Spleen (tissue), 7 donors: ENCODE measurements around the gene RPS27A.

ENCODE experiments used
- POLR2A ChIP-seq, 3 donors: fragments of 450-650 bp; IDR thresholded peaks; one replicate each; pipeline ENCODE4 v1.5.1; 2017; ENCODE audit warnings: antibody characterized with exemption in 3 of 3, mild to moderate bottlenecking in 1 of 3
- POLR2AphosphoS5 ChIP-seq, 3 donors: sonication (generic); formaldehyde crosslinking; IDR thresholded peaks; one replicate each; pipeline ENCODE4 v1.5.1; 2017; ENCODE audit warnings: antibody characterized with exemption in 3 of 3
- TF ChIP-seq, protein P1 (sequence below), 11 experiments: fragments of 200-600 bp in 7 of 11; fragments of 450-650 bp in 4 of 11; sonication (generic) in 4 of 11; IDR thresholded peaks in 8 of 11; conservative IDR thresholded peaks in 3 of 11; 1 replicate in 7 of 11; 2 replicates in 4 of 11; pipeline versions ENCODE4 v1.4.0 to v1.8.0; 2016 to 2021; ENCODE audit warnings: antibody characterized with exemption in 11 of 11, inconsistent platforms in 4 of 11, mild to moderate bottlenecking in 1 of 11
- donor health status: DM: no; HTN: no; CAD: no; lungs with moderate emphysema.
- donor health status: DM: no; HTN: no; CAD: no.
- donor health status: DM: no; HTN: no; CAD: no.

DNA sequence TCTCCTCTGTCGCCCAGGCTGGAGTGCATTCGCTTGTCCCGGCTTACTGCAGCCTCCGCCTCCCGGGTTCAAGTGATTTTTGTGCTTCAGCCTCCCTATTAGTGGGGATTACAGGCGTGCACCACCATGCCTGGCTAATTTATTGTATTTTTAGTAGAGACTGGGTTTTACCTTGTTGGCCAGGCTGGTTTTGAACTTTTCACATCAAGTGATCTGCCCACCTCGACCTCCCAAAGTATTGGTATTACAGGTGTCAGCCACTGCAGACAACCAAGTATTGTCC lies 1.1 kb downstream of the RPS27A start:
- TF ChIP-seq POLR2A (IDR thresholded peaks at IDR 0.05), result no peak
- TF ChIP-seq, protein P1, sequence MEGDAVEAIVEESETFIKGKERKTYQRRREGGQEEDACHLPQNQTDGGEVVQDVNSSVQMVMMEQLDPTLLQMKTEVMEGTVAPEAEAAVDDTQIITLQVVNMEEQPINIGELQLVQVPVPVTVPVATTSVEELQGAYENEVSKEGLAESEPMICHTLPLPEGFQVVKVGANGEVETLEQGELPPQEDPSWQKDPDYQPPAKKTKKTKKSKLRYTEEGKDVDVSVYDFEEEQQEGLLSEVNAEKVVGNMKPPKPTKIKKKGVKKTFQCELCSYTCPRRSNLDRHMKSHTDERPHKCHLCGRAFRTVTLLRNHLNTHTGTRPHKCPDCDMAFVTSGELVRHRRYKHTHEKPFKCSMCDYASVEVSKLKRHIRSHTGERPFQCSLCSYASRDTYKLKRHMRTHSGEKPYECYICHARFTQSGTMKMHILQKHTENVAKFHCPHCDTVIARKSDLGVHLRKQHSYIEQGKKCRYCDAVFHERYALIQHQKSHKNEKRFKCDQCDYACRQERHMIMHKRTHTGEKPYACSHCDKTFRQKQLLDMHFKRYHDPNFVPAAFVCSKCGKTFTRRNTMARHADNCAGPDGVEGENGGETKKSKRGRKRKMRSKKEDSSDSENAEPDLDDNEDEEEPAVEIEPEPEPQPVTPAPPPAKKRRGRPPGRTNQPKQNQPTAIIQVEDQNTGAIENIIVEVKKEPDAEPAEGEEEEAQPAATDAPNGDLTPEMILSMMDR (IDR thresholded peaks at IDR 0.05 in 8 of 11, conservative IDR thresholded peaks at IDR 0.05 in 3 of 11), result no peak
- TF ChIP-seq POLR2AphosphoS5 (IDR thresholded peaks at IDR 0.05), result no peak
